ENCODE data around the gene LOC101059915.

Gene LOC101059915

GRCh38 chrX:71619193-71619592 lies 48.2 kb upstream of the LOC101059915 start:
- no peaks in the 10 kb centered on the region for H3K27me3 Mint-ChIP-seq (ENCODE audit: unreplicated experiment)
- peaks cover 5% of the 10 kb centered on the region for H3K4me1 Mint-ChIP-seq (ENCODE audit: low read depth, unreplicated experiment)
- no peak for TF ChIP-seq CTCF (IDR thresholded peaks at IDR 0.05; ENCODE audit: unreplicated experiment)
- CTCF ChIA-PET, result no interaction called here
- no peak overlapping the region for H3K27ac Mint-ChIP-seq (ENCODE audit: unreplicated experiment)
- no peak overlapping the region for H3K4me3 Mint-ChIP-seq (ENCODE audit: low read depth, unreplicated experiment)
- H3K36me3 Mint-ChIP-seq (ENCODE audit: insufficient read depth, unreplicated experiment), result peaks cover 30% of the 10 kb centered on the region
- intact Hi-C loops (cut with micrococcal nuclease; ENCODE audit: unreplicated experiment), result no loop called here
- DNase-seq, result no peak
- H3K9me3 Mint-ChIP-seq (ENCODE audit: low read depth, unreplicated experiment), result no peaks in the 10 kb centered on the region
- no TSS peak for BruUV-seq (replicated peaks)

- no peak for TF ChIP-seq CTCF (IDR thresholded peaks at IDR 0.05; ENCODE audit: unreplicated experiment)
- Mint-ChIP-seq H3K9me3 (ENCODE audit: low read depth, unreplicated experiment) (no peaks in the 10 kb centered on the region), H3K4me3 (ENCODE audit: low read depth, unreplicated experiment) (no peak overlapping the region), H3K27me3 (ENCODE audit: unreplicated experiment) (no peaks in the 10 kb centered on the region), H3K36me3 (ENCODE audit: insufficient read depth, unreplicated experiment) (peaks cover 28% of the 10 kb centered on the region), H3K27ac (ENCODE audit: unreplicated experiment) (no peak overlapping the region), H3K4me1 (ENCODE audit: low read depth, unreplicated experiment) (peaks cover 5% of the 10 kb centered on the region)
- no peak for DNase-seq
- CTCF ChIA-PET, result no interaction called here
- BruUV-seq (replicated peaks), result no TSS peak
- intact Hi-C loops (cut with micrococcal nuclease; ENCODE audit: unreplicated experiment), result no loop called here
Measured at GRCh38 chrX:71619986-71620385, 47.4 kb upstream of the LOC101059915 start.

- Mint-ChIP-seq H3K27me3 (ENCODE audit: unreplicated experiment) (no peaks in the 10 kb centered on the region), H3K4me1 (ENCODE audit: low read depth, unreplicated experiment) (peaks cover 5% of the 10 kb centered on the region), H3K36me3 (ENCODE audit: insufficient read depth, unreplicated experiment) (peaks cover 11% of the 10 kb centered on the region), H3K9me3 (ENCODE audit: low read depth, unreplicated experiment) (no peaks in the 10 kb centered on the region), H3K27ac (ENCODE audit: unreplicated experiment) (no peak overlapping the region), H3K4me3 (ENCODE audit: low read depth, unreplicated experiment) (no peak overlapping the region)
- DNase-seq, result no peak
- CTCF ChIA-PET, result no interaction called here
- TF ChIP-seq CTCF (IDR thresholded peaks at IDR 0.05; ENCODE audit: unreplicated experiment), result no peak
- intact Hi-C loops (cut with micrococcal nuclease; ENCODE audit: unreplicated experiment), result no loop called here
- no TSS peak for BruUV-seq (replicated peaks)
Measured at GRCh38 chrX:71621603-71622002, 45.7 kb upstream of the LOC101059915 start.

GRCh38 chrX:71622032-71622575 lies 45.2 kb upstream of the LOC101059915 start:
- no peak overlapping the region for H3K4me3 Mint-ChIP-seq (ENCODE audit: low read depth, unreplicated experiment)
- no peak for DNase-seq
- BruUV-seq (replicated peaks), result no TSS peak
- intact Hi-C loops (cut with micrococcal nuclease; ENCODE audit: unreplicated experiment), result no loop called here
- H3K4me1 Mint-ChIP-seq (ENCODE audit: low read depth, unreplicated experiment), result peaks cover 5% of the 10 kb centered on the region
- H3K27ac Mint-ChIP-seq (ENCODE audit: unreplicated experiment), result no peak overlapping the region
- CTCF ChIA-PET, result interaction anchor here (0.5 to 1.1 kb wide), 2 partner anchors 30 to 113 kb away, joined by 3 to 5 read pairs; no protein-coding TSS in a partner anchor
- TF ChIP-seq CTCF (IDR thresholded peaks at IDR 0.05; ENCODE audit: unreplicated experiment), result no peak
- H3K36me3 Mint-ChIP-seq (ENCODE audit: insufficient read depth, unreplicated experiment), result peaks cover 6% of the 10 kb centered on the region
- H3K27me3 Mint-ChIP-seq (ENCODE audit: unreplicated experiment), result no peaks in the 10 kb centered on the region
- no peaks in the 10 kb centered on the region for H3K9me3 Mint-ChIP-seq (ENCODE audit: low read depth, unreplicated experiment)

Data from Calu3 (cell line).